Left lobe of liver (tissue), 2 donors: ENCODE measurements around the gene CD68. TPM values are rescaled to one million over a fixed set of nuclear protein-coding genes. Genes with fewer than 3 reads are reported as not detected.
"Not testable (repeated sequence)": the region's sequence is repeated elsewhere in the genome, so short reads cannot be mapped to it uniquely, and the experiment has no call there.

ENCODE experiments used
- ATAC-seq: fragments of 200-7000 bp; cut with Tn5 transposase; one replicate; pipeline ENCODE4 v1.9.1; 2020; ENCODE audit warnings: mild to moderate bottlenecking, moderate library complexity
- DNase-seq: peaks from one replicate; pipeline ENCODE4 v3.0.0-alpha.2; 2020; ENCODE audit warnings: low spot score
- total RNA-seq: library from RNA; stranded (reverse); gene quantifications from one replicate; pipeline ENCODE4 v1.2.1, GENCODE V29; 2021
- donor health status: DM: no; HTN: no; CAD: no; lungs with moderate emphysema.
- donor health status: DM: no; HTN: yes; CAD: no.

CD68 gene
- total RNA-seq, 1 donor from 2014 or later, result 44.2 TPM

DNA sequence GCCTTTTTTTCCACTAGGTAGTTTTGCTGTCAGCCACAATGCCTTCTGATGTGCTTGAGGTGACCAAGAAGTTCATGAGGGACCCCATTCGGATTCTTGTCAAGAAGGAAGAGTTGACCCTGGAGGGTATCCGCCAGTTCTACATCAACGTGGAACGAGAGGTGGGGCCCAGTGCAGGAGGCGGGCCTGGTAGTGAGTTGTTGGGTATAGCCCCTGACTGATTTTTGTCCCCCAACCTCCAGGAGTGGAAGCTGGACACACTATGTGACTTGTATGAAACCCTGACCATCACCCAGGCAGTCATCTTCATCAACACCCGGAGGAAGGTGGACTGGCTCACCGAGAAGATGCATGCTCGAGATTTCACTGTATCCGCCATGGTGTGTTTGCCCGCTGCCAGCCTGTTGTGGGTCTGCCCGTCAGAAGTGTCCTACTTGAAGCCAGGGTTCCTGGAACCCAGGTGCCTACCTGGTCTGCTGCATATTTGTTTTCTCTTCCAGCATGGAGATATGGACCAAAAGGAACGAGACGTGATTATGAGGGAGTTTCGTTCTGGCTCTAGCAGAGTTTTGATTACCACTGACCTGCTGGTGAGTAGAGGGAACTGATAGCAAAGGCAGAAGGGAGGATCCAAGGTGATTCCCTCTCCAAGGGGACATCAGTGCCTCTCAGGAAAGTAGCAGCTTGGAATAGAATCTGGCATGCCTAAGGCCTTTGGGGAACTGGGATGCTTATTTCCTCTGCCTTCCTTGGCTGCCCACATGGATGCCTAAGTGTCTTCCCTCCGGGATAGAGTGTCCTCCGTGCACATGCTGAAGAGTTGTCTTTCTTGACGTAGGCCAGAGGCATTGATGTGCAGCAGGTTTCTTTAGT lies 1.9 kb upstream of the CD68 start:
- no peak for DNase-seq
- ATAC-seq, result no peak

DNA sequence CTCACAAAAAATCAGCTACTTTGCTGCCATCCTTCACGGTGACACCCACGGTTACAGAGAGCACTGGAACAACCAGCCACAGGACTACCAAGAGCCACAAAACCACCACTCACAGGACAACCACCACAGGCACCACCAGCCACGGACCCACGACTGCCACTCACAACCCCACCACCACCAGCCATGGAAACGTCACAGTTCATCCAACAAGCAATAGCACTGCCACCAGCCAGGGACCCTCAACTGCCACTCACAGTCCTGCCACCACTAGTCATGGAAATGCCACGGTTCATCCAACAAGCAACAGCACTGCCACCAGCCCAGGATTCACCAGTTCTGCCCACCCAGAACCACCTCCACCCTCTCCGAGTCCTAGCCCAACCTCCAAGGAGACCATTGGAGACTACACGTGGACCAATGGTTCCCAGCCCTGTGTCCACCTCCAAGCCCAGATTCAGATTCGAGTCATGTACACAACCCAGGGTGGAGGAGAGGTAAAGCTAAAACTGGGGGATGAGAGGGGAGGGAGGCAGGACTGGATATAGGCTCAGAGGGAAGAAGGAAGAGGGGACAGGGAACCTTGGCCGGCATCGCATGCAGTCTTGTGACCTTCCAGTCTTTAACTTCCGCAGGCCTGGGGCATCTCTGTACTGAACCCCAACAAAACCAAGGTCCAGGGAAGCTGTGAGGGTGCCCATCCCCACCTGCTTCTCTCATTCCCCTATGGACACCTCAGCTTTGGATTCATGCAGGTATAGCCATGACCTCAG lies 581 bp downstream of the CD68 start:
- DNase-seq, result no peak
- no peak for ATAC-seq

- DNase-seq, result no peak
- ATAC-seq, result no peak
Measured at GRCh38 chr17:7580604-7581575, 1.5 kb downstream of the CD68 start.

GRCh38 chr17:7582396-7583252 lies 3.2 kb downstream of the CD68 start:
- DNase-seq, result no peak
- no peak for ATAC-seq

DNA sequence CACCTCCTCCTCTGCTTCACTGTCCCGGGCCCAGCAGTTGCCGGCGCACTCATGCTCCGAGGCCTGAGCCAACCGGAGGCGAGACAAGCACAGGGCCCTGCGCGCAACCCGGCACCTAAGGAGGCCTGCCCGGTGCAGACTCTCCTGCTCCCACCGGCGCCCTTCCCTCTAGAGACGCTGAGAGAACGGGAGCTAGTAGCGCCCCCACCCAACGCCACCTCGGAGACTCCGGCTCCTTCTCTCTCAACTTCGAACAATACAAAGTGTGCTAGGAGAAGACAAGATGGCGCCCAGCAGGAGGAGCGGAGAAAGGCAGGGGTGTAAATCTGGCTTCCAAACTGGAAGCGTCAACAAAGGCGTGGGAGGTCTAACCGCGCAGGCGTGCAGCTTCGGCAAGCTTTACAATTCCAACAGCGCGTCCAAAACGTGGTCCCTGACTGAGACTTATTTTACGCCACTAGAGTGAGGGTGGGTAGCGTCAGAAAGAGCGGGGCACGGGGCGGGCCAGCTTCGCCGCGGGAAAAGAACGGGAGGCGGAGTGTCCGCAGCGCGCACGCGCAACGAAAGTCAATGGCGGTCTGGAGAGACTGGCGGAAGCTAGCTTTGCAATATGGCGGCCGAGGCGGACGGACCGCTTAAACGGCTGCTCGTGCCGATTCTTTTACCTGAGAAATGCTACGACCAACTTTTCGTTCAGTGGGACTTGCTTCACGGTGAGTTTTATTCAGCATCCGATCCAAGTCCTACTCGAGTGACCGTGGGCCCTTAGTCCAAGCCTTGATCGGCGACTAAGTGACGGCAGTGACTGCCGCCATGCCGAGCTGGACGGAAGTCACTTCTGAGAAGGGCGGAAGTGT lies 4.0 kb downstream of the CD68 start, which contains the start of gene MPDU1:
MPDU1 (plus strand) TSS at position 600 of the 857 bp plus-strand sequence; CDS start at position 611, 11 bp downstream.
- ATAC-seq, result peak; percentile 79
- DNase-seq, result peak; percentile 98

DNA sequence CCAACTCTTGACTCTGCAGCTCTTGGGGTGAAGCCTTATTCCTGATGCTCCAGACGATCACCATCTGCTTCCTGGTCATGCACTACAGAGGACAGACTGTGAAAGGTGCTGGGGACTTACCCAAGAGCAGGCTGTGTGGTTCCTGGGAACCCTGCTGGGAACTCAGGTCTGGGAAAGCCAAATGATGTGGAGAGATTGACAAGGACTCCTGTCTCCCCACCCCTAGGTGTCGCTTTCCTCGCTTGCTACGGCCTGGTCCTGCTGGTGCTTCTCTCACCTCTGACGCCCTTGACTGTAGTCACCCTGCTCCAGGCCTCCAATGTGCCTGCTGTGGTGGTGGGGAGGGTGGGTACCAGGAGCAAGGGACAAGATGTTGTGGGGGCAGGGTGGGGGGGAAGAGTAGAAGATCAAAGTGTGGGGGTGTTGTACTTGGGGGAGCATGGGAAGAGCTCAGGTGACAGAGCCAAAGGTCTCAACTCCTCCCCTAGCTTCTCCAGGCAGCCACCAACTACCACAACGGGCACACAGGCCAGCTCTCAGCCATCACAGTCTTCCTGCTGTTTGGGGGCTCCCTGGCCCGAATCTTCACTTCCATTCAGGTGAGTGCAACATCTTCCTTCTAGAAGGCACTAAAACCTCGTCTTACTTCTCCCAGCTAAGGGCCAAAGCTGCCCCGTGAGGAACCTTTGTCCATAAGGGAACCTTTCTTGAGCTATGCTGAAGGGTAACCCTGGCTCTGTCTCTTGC lies 7.4 kb downstream of the CD68 start:
- DNase-seq (no peak), ATAC-seq (peak; percentile 7)

DNA sequence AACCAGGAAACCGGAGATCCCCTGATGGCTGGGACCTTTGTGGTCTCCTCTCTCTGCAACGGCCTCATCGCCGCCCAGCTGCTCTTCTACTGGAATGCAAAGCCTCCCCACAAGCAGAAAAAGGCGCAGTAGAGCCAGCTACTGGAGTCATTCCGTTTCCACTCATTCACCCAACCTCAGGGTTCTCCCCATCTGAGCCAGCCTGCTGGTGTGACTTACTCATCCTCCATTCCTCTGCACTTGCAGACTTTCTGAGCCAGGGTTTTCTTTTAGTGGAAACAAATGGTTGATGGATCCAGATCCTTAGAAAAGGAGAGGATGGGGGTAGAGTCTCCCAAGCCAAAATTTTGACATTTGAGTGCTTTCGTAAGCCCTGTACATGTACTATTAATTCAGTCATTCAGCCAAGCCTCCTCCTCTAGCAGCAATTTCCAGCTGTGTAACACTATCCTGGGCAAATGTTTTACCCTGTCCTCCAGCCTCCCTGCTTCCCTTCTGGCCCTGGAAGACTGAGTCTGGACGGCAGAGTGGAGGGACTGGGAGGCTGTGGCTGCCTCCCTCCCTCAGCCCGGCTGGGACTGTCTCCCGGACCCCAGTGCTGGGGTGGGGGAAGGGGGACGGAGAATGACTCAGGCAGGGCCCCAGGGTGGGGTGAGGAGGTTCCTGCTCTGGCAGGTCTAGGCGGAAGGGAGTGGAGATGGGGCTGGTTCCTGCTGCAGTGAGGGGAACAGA lies 8.1 kb downstream of the CD68 start:
- DNase-seq, result no peak

DNA sequence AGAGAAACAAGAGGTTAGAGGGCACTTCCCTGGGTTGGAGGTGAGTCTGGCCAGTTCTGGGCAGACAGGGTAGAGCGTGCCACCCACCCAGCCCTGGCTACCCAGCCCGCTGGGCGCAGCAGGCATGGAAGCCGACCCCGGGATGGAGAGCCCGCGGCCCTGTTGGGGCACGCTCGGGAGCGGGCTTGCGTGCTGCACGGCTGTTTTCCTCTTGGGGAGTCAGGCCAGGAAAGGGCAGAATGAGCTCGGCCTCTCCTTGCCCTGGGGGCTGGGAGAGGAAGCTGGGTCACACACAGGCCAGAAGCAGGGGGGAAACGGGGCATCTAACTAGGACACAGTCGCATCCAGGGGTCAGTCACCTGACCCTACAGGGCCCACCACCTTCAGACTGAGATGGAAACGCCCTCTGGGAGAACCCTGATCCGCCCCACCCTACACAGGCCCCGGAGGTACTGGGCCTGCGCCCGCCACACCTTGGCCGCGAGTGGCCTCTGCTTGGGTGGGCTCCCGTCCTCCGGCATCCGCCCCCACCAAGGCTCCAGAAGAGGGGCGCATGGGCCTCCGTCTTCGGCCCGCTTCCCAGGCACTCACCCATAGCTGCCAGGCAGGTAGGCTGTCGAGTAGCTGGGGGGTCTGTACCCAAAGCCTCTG lies 9.2 kb downstream of the CD68 start:
- DNase-seq (no peak), ATAC-seq (no peak)

More for the DNA sequence above, 8.1 kb downstream of the CD68 start:
- ATAC-seq, result no peak

DNA sequence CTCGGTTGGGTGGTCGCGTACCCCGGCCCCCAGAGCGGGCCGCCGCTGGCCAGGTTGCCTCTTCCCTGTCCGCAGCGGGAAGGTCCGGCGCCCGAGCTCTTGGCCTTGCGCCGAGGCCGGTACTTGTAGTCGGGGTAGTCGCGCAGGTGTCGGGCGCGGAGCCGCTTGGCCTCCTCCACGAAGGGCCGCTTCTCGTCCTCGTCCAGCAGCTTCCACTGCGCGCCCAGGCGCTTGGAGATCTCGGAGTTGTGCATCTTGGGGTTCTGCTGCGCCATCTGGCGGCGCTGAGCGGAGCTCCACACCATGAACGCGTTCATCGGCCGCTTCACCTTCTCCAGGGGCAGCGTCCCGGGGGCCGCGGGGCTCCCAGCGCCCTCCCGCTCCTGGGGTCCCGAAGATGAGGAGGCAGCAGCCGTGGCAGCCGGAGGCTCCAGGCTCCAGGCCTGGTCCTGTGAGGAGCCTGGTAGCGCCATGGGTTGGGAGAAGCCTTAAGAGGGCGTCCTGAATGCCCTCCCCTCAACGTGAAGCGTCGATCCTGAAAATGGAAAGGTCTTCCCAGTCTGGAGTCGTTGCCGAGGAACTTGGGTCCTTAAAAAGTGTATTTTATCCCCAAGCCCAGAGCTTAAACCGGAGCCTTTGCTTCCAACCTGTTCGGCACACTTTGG lies 9.9 kb downstream of the CD68 start:
- ATAC-seq (peak; percentile 79), DNase-seq (peak; percentile 68)

- peak; percentile 5 for ATAC-seq
Measured at GRCh38 chr17:7589891-7590691, 10.7 kb downstream of the CD68 start, which contains the start of gene SOX15. TSS of gene SOX15 (minus strand) at chr17:7590094. CDS start at chr17:7589676, 418 bp downstream.

DNA sequence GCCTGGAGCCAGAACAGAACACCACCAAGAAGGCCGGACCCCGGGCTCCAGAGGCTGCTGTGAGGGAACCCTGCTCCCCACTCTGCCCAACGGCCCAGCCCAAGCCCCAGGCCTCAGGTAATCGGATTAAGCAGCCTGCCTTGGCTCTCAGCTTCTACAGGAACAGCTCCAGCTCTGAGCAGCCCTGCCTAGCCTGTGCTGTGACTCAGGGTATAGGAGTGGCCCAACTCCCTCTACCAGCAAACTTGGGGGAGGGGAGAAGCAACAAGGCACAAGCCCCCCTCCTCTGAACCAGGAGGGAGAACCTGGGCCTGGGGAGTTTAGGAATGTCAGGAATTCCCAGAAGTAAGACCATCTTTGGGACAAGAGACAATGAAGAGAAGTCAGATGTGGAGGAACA lies 11.3 kb downstream of the CD68 start:
- no peak for DNase-seq
- ATAC-seq, result no peak

More at GRCh38 chr17:7589891-7590691, 10.7 kb downstream of the CD68 start, which contains the start of gene SOX15:
- no peak for DNase-seq

- ATAC-seq, result no peak
Measured at GRCh38 chr17:7591596-7591995, 12.2 kb downstream of the CD68 start.

DNA sequence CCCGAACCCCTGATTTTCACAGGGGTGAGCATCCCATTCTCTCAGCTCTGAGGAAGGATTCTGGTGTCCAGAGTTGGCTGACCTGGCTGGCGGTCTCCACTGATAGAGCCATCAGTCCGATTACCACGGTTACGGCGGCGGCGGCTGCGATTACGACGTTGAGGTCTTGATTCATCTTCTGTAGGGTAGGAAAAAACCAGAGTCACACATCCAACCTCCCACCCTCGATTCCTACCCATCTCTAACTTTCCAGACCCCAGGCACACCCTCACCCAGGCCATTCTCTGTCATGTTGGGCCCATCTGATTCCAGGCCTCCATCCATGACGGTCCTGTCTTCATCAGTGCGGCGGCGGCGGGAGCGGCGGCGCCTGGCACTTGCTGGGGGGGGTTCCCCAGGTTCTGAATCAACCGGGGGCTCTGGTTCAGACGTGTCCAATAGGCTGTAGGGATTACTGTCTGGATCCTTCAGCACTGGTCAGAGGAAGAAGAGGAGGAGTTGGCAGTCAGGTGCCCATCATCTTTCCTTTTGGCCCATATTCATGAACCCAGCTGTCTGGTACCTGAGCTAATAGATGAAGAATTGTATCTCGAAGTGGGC lies 13.1 kb downstream of the CD68 start:
- ATAC-seq (no peak), DNase-seq (no peak)

More at GRCh38 chr17:7591596-7591995, 12.2 kb downstream of the CD68 start:
- no peak for DNase-seq

- DNase-seq, result no peak
Measured at GRCh38 chr17:7593296-7593695, 13.9 kb downstream of the CD68 start.

DNA sequence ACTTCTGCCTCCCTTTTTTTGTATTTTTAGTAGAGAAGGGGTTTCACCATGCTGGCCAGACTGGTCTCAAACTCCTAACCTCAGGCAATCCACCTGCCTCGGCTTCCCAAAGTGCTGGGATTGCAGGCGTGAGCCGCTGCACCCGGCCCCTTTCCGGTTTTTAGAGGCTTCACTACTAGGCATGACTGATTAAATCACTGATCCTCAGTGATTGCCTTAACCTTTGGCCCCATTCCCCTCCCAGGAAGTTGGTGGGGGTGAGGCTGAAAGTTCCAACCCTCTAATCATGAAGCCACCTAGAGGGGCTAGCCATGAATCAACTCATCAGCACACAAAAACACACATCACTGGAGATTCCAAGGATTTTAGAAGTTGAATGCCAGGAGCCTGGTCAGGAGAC lies 18.1 kb downstream of the CD68 start:
- DNase-seq, ATAC-seq: not testable (repeated sequence)

More at GRCh38 chr17:7593296-7593695, 13.9 kb downstream of the CD68 start:
- ATAC-seq, result no peak
